GM21576 (cell line): Measurements from ENCODE around the gene TCEANC.

Source experiments
- ATAC-seq: cut with Tn5 transposase; IDR thresholded peaks from one replicate; pipeline ENCODE4 v1.9.1; 2021; ENCODE audit warnings: mild to moderate bottlenecking, moderate library complexity; ENCODE audit not compliant: unreplicated experiment

Gene TCEANC

DNA sequence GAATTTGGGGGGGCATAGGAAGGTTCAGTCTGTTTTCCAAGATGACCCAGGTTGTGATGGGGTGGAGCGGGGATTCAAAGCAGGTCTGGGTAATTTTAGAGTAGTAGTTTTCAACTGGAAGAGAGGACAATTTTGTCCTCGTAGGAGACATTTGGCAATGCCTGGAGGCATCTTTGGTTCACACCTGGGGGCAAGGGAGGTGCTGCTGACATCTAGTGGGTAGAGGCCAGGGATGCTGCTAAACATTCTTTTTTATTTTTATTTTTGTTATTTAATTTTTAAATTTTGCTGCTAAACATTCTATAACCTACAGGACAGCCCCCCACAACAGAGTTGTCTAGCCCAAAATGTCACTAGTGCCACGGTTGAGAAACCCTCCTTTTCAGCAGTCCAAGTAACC lies 37.9 kb downstream of the TCEANC start:
- no peak for ATAC-seq

GRCh38 chrX:13691841-13692371 lies 39.0 kb downstream of the TCEANC start:
- no peak for ATAC-seq

DNA sequence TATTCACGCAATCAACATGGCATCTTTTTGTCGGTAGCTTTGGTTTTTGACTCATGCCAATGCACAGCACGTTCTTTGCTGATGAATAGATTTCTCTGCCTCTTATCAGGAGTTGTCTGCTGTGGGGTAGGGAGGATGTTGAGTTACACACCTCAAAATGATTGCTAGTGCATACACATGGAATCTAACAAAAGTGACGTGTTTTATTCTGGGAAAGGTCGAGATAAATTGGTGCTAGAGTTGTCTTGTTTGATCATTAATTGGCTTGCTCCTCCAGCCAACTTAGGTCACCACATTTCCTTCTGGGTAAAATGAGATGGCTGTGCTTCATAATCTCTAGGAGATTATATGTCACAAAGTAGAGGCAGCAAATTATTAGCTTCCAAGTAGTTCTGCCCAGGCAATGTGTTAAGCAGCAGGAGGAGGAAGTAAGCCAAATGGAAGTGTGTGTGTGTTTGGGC lies 39.9 kb downstream of the TCEANC start:
- ATAC-seq, result no peak

DNA sequence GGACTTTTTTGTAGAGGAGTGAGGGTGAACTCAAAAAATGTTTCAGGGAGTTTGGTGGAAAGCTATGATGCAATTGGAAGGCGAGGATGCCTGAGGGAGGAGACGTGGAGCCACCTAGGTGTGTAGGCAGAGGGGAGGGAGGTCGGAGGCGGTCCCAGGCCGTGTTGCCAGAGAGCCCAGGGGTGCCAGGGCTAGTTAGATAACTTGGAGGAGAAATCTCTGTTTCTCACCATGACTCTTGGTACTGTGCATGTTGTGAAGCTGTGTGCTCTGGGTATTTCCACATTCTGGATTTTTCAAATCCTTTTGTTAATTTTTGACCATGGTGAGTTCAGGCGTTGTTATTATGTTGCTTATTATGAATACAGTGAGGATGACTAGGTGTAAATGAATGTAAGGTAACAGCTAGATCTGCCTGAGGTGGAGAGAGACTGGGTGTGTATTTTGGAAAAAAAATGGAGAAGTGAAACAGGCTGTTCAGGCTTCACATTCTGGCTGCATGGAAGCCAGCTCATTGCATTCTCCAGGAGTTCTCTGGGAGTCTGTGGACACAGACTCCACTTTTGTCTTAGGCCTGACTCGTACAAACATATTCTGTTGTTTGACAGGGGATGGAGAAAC lies 40.5 kb downstream of the TCEANC start:
- no peak for ATAC-seq

DNA sequence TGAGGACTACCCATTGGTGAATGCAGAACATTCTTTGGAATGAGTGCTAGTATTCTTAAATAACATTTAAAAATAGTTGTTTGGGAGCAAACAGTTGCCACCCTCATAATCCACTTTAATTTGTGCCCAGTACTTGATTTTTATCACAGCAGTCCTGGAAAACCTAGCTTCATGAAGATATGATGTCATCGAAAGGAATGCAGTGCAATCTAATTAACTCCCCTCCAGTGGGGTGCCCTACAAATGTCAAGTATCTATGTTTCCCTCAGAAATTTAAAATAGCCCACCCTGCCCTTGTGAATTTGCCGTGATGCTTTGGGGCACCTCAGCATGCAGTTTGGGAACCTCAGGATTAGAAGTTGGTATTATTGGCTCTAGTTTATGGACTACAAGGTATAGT lies 41.4 kb downstream of the TCEANC start:
- no peak for ATAC-seq

- no peak for ATAC-seq
These were observed 42.0 kb downstream of the TCEANC start for GRCh38 chrX:13694983-13695382.

DNA sequence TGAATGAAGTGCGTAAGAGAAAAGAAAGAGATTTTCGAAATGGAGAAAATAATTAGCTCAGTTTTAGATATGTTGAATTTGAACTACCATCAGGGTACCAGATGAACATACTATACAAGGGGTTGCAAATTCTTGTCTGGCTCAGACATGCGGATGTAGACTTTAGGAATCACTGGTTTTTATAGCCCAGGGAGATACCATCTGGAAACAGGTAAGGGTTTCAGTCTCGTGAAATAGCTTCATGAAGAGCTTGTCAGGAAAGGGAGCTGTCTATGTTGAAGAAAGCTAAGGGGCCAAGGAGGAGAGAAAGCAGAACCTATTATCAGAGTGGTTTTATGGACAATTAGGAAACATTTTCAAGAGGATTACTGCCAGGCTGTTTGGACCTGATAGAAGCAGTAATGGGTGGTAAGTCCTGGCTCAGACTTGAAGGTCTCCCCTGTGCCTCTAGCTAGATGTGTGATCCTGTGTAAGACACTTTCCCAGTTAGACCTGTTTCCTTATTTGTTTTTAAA lies 42.7 kb downstream of the TCEANC start:
- ATAC-seq, result no peak

GRCh38 chrX:13697455-13697854 lies 44.5 kb downstream of the TCEANC start:
- peak; percentile 39 for ATAC-seq

GRCh38 chrX:13697976-13698375 lies 45.0 kb downstream of the TCEANC start:
- ATAC-seq, result no peak

DNA sequence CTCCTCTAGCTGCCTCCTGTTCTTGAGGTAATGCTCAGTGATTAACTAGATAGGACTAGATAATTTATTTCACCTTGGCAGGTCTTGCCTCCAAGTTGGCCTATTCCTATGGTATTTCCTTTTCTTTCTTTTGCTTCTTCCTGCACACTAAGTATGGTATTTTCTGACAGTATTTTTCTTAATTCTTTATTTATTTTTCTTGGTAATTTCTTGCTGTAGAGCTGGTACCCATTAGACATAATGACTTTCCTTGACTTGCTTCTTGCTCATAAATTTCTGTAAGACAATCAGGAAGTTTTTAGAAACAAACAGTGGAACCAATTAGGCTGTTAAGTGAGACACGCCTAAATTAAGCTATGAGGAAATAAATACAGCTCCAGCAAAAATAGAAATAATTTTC lies 45.5 kb downstream of the TCEANC start:
- ATAC-seq, result no peak

- ATAC-seq, result peak; percentile 45
These were observed 46.4 kb downstream of the TCEANC start for GRCh38 chrX:13699183-13699826.

DNA sequence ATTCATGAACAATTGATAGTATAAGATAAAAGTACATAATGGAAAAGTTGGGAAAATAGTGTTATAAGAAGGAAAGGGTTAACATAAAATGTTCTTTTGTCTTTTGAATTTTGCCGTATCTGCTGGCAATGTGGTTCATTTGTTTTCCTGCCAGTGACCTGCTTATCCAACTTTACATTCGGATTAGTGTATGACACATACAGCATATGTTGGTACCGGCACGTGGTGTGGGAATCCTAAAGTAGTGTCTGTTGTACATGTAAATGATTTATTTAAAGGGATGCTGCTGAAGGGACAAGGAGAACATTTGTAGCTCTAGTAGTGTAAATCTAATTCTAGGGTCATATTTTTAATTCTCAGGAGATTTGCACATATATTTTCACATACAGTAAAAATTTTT lies 47.4 kb downstream of the TCEANC start:
- no peak for ATAC-seq

DNA sequence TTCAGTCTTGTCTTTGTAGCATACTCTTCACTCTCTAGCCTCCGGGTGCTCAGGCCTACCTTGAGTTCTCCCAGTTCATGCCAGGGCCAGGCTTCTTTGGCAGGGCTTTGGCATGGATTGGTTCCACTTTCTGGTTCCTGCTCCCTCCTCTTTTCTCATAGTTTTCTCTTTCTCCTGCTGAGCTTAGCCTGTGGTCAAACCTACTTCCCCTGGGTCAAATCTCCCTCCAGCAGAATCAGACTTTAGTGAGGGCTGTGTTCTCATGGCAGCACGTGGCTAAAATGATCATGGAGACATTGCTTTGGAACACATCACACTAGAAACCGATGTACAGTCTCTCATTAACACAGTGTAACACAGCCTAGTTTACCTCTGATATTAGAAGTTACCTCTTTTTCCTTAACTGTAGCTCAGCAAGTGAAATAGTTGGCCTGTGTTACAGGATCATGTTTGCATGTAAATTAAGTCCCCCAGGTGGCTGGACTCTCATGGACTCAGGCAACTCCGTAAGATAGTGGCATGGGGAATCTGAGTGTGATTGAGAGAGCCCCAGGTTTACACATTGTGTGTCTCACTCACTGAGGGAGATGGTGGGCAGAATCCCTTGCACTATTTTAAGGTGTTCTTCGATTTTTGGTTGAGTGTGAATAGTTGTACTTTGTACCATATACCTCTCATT lies 49.3 kb downstream of the TCEANC start:
- no peak for ATAC-seq

- ATAC-seq, result no peak
These were observed 50.2 kb downstream of the TCEANC start for GRCh38 chrX:13703135-13703534.

DNA sequence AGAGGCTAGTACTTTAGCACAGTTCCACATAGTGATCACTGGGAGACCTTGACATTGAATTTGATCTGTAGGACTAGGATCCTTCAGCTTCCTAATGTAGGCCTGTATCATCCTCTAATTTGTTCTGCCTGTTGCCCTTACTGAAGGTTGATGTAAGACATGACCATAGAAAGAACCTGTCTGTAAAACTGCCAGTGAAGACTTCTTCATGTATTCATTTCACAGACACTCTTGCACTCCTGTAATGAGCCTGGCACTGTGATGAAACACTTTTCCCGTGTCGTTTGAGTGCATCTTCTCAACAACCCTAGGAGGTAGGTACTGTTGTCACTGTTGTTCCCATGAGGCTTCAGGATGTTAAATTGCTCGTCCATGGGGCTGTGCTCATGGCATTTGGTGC lies 50.6 kb downstream of the TCEANC start:
- ATAC-seq, result no peak

DNA sequence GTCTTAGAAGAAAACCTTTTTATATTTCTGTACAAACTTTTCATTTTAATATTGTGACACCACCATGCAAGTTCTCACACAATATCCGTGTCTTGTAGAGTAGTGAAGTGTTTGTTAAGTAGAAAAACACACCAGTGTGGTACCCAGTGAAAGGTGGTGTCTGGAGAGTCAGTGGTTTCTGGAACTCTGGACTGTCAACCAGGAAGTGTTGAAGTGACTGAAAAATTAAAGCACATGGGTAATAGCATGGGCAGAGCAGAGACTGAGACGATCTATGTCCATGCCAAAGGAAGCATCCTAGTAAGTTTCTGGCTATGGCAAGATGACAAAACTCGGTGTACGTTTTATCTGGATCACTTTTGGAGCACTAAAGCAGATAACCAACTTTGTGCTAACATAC lies 58.2 kb downstream of the TCEANC start:
- no peak for ATAC-seq
